Naive B cell (primary cell): ENCODE results near the gene VTA1. TPM values are rescaled to one million over a fixed set of nuclear protein-coding genes. Genes with fewer than 3 reads are reported as not detected.

Experiments used
- ATAC-seq, 2 donors: fragments of 150-1000 bp; cut with Tn5 transposase; 2 replicates each; pipeline ENCODE4 v1.10.0; 2021; ENCODE audit warnings: low read depth in 2 of 2, mild to moderate bottlenecking in 2 of 2, moderate library complexity in 2 of 2
- DNase-seq: peaks from one replicate; pipeline ENCODE4 v3.0.0; 2022
- H3K27ac Mint-ChIP-seq, 6 donors: one replicate each; pipeline ENCODE4 v1.8.0; 2020 to 2022; ENCODE audit warnings: mild to moderate bottlenecking in 6 of 6, mixed read lengths in 6 of 6, moderate library complexity in 5 of 6, inconsistent platforms in 2 of 6
- H3K27me3 Mint-ChIP-seq, 3 donors: one replicate each; pipeline ENCODE4 v1.8.0; 2021 to 2022; ENCODE audit warnings: mixed read lengths in 3 of 3, mild to moderate bottlenecking in 1 of 3
- H3K36me3 Mint-ChIP-seq, 2 donors: one replicate each; pipeline ENCODE4 v1.8.0; 2020 to 2022; ENCODE audit warnings: mixed read lengths in 2 of 2, inconsistent platforms in 1 of 2, mild to moderate bottlenecking in 1 of 2
- H3K4me1 Mint-ChIP-seq, 3 donors: one replicate each; pipeline ENCODE4 v1.8.0; 2020 to 2022; ENCODE audit warnings: mixed read lengths in 3 of 3, inconsistent platforms in 1 of 3, mild to moderate bottlenecking in 1 of 3, moderate library complexity in 1 of 3
- H3K4me3 Mint-ChIP-seq, 8 donors: one replicate each; pipeline ENCODE4 v1.8.0; 2020 to 2022; ENCODE audit warnings: mild to moderate bottlenecking in 8 of 8, mixed read lengths in 8 of 8, moderate library complexity in 8 of 8, inconsistent platforms in 2 of 8
- H3K9me3 Mint-ChIP-seq, 7 donors: one replicate each; pipeline ENCODE4 v1.8.0; 2020 to 2022; ENCODE audit warnings: mixed read lengths in 7 of 7, mild to moderate bottlenecking in 5 of 7, inconsistent platforms in 2 of 7, moderate library complexity in 1 of 7
- polyA plus RNA-seq, 6 donors: library from polyadenylated mRNA; unstranded; fragments of 300-500 nt; fragmentation: Illumina TruSeq; gene quantifications; one replicate each; pipeline ENCODE4 v1.2.3, GENCODE V29; 2021; ENCODE audit warnings: low read depth in 6 of 6

Gene VTA1
- polyA plus RNA-seq, 6 donors from 2014 or later: 38.2 to 83.2 (median 61.5) TPM

GRCh38 chr6:142238881-142239280 is 91.8 kb downstream of the VTA1 start:
- DNase-seq (no peak), ATAC-seq (no peak)
- no peaks in the 10 kb centered on the region for H3K9me3 Mint-ChIP-seq
- peaks cover 0 to 3% (median 0%) of the 10 kb centered on the region in 3 donors for H3K27me3 Mint-ChIP-seq
- H3K27ac Mint-ChIP-seq: no peak overlapping the region
- H3K4me3 Mint-ChIP-seq: no peak overlapping the region
- no peaks in the 10 kb centered on the region for H3K4me1 Mint-ChIP-seq
- no peaks in the 10 kb centered on the region for H3K36me3 Mint-ChIP-seq

- Mint-ChIP-seq H3K36me3 (no peaks in the 10 kb centered on the region), H3K4me1 (no peaks in the 10 kb centered on the region), H3K4me3 (no peak overlapping the region), H3K27ac (no peak overlapping the region), H3K9me3 (no peaks in the 10 kb centered on the region), H3K27me3 (no peaks in the 10 kb centered on the region)
- DNase-seq (no peak), ATAC-seq (no peak)
Measured at GRCh38 chr6:142240179-142240578, 93.1 kb downstream of the VTA1 start.

GRCh38 chr6:142241061-142241460 is 94.0 kb downstream of the VTA1 start:
- Mint-ChIP-seq H3K4me1 (no peaks in the 10 kb centered on the region), H3K36me3 (no peaks in the 10 kb centered on the region), H3K27me3 (no peaks in the 10 kb centered on the region), H3K27ac (no peak overlapping the region), H3K9me3 (no peaks in the 10 kb centered on the region), H3K4me3 (no peak overlapping the region)
- DNase-seq: no peak
- ATAC-seq: no peak

- Mint-ChIP-seq H3K27me3 (no peaks in the 10 kb centered on the region), H3K4me3 (no peak overlapping the region), H3K27ac (peak overlapping the region in 2 of 6 donors; percentile 29 to 49), H3K36me3 (no peaks in the 10 kb centered on the region), H3K4me1 (no peaks in the 10 kb centered on the region), H3K9me3 (no peaks in the 10 kb centered on the region)
- ATAC-seq (no peak), DNase-seq (no peak)
Measured at GRCh38 chr6:142242269-142242668, 95.2 kb downstream of the VTA1 start.

GRCh38 chr6:142246960-142247359 is 99.9 kb downstream of the VTA1 start:
- no peak overlapping the region for H3K4me3 Mint-ChIP-seq
- no peak for DNase-seq
- ATAC-seq: no peak
- H3K27me3 Mint-ChIP-seq: no peaks in the 10 kb centered on the region
- H3K9me3 Mint-ChIP-seq: no peaks in the 10 kb centered on the region
- no peak overlapping the region for H3K27ac Mint-ChIP-seq
- H3K4me1 Mint-ChIP-seq: no peaks in the 10 kb centered on the region
- H3K36me3 Mint-ChIP-seq: no peaks in the 10 kb centered on the region

GRCh38 chr6:142249266-142249665 is 102.2 kb downstream of the VTA1 start:
- no peaks in the 10 kb centered on the region for H3K36me3 Mint-ChIP-seq
- H3K4me3 Mint-ChIP-seq: no peak overlapping the region
- no peak overlapping the region for H3K27ac Mint-ChIP-seq
- peaks cover 0 to 1% (median 0%) of the 10 kb centered on the region in 3 donors for H3K27me3 Mint-ChIP-seq
- ATAC-seq (no peak), DNase-seq (no peak)
- no peaks in the 10 kb centered on the region for H3K9me3 Mint-ChIP-seq
- no peaks in the 10 kb centered on the region for H3K4me1 Mint-ChIP-seq

GRCh38 chr6:142251930-142252445 is 104.9 kb downstream of the VTA1 start:
- Mint-ChIP-seq H3K36me3 (no peaks in the 10 kb centered on the region), H3K27ac (no peak overlapping the region)
- ATAC-seq: no peak

GRCh38 chr6:142254513-142254912 is 107.5 kb downstream of the VTA1 start:
- H3K9me3 Mint-ChIP-seq: peaks cover 0 to 6% (median 2%) of the 10 kb centered on the region in 7 donors
- DNase-seq: no peak

More at GRCh38 chr6:142251930-142252445, 104.9 kb downstream of the VTA1 start:
- no peak overlapping the region for H3K4me3 Mint-ChIP-seq
- no peak for DNase-seq
- H3K4me1 Mint-ChIP-seq: peaks cover 0 to 5% (median 0%) of the 10 kb centered on the region in 3 donors
- H3K27me3 Mint-ChIP-seq: peaks cover 0 to 5% (median 0%) of the 10 kb centered on the region in 3 donors
- peaks cover 0 to 3% (median 0%) of the 10 kb centered on the region in 7 donors for H3K9me3 Mint-ChIP-seq

GRCh38 chr6:142255785-142256184 is 108.7 kb downstream of the VTA1 start:
- H3K4me1 Mint-ChIP-seq: peaks cover 0 to 5% (median 0%) of the 10 kb centered on the region in 3 donors
- H3K36me3 Mint-ChIP-seq: no peaks in the 10 kb centered on the region
- H3K9me3 Mint-ChIP-seq: peaks cover 0 to 6% (median 2%) of the 10 kb centered on the region in 7 donors
- ATAC-seq (no peak), DNase-seq (no peak)
- no peak overlapping the region for H3K4me3 Mint-ChIP-seq
- H3K27ac Mint-ChIP-seq: no peak overlapping the region
- H3K27me3 Mint-ChIP-seq: peaks cover 0 to 16% (median 0%) of the 10 kb centered on the region in 3 donors

More at GRCh38 chr6:142254513-142254912, 107.5 kb downstream of the VTA1 start:
- peaks cover 0 to 15% (median 0%) of the 10 kb centered on the region in 3 donors for H3K27me3 Mint-ChIP-seq
- peaks cover 0 to 5% (median 0%) of the 10 kb centered on the region in 3 donors for H3K4me1 Mint-ChIP-seq
- ATAC-seq: no peak
- H3K4me3 Mint-ChIP-seq: no peak overlapping the region
- H3K27ac Mint-ChIP-seq: no peak overlapping the region
- no peaks in the 10 kb centered on the region for H3K36me3 Mint-ChIP-seq

GRCh38 chr6:142258305-142258704 is 111.2 kb downstream of the VTA1 start:
- no peak for DNase-seq
- no peak for ATAC-seq
- H3K9me3 Mint-ChIP-seq: peaks cover 0 to 12% (median 4%) of the 10 kb centered on the region in 7 donors
- no peak overlapping the region for H3K27ac Mint-ChIP-seq
- no peaks in the 10 kb centered on the region for H3K36me3 Mint-ChIP-seq
- peaks cover 0 to 5% (median 0%) of the 10 kb centered on the region in 3 donors for H3K4me1 Mint-ChIP-seq
- peaks cover 0 to 16% (median 0%) of the 10 kb centered on the region in 3 donors for H3K27me3 Mint-ChIP-seq
- H3K4me3 Mint-ChIP-seq: no peak overlapping the region

- no peak overlapping the region for H3K4me3 Mint-ChIP-seq
- no peak for ATAC-seq
- DNase-seq: no peak
- no peaks in the 10 kb centered on the region for H3K36me3 Mint-ChIP-seq
- peaks cover 0 to 5% (median 0%) of the 10 kb centered on the region in 3 donors for H3K4me1 Mint-ChIP-seq
- H3K27ac Mint-ChIP-seq: no peak overlapping the region
- peaks cover 0 to 12% (median 4%) of the 10 kb centered on the region in 7 donors for H3K9me3 Mint-ChIP-seq
- peaks cover 0 to 16% (median 0%) of the 10 kb centered on the region in 3 donors for H3K27me3 Mint-ChIP-seq
Measured at GRCh38 chr6:142258757-142259156, 111.7 kb downstream of the VTA1 start.

- Mint-ChIP-seq H3K9me3 (peaks cover 0 to 12% (median 4%) of the 10 kb centered on the region in 7 donors), H3K27ac (no peak overlapping the region), H3K4me1 (peaks cover 0 to 4% (median 0%) of the 10 kb centered on the region in 3 donors), H3K4me3 (no peak overlapping the region), H3K36me3 (no peaks in the 10 kb centered on the region), H3K27me3 (peaks cover 0 to 10% (median 0%) of the 10 kb centered on the region in 3 donors)
- no peak for DNase-seq
- ATAC-seq: no peak
Measured at GRCh38 chr6:142260748-142261147, 113.7 kb downstream of the VTA1 start.

GRCh38 chr6:142262231-142262630 is 115.2 kb downstream of the VTA1 start:
- no peaks in the 10 kb centered on the region for H3K36me3 Mint-ChIP-seq
- peaks cover 0 to 10% (median 0%) of the 10 kb centered on the region in 3 donors for H3K27me3 Mint-ChIP-seq
- no peak for DNase-seq
- H3K9me3 Mint-ChIP-seq: peaks cover 0 to 12% (median 4%) of the 10 kb centered on the region in 7 donors
- no peak overlapping the region for H3K4me3 Mint-ChIP-seq
- no peak overlapping the region for H3K27ac Mint-ChIP-seq
- no peaks in the 10 kb centered on the region for H3K4me1 Mint-ChIP-seq
- no peak for ATAC-seq

- ATAC-seq (no peak), DNase-seq (no peak)
- Mint-ChIP-seq H3K4me1 (no peaks in the 10 kb centered on the region), H3K27ac (no peak overlapping the region), H3K36me3 (no peaks in the 10 kb centered on the region), H3K4me3 (no peak overlapping the region), H3K27me3 (no peaks in the 10 kb centered on the region), H3K9me3 (peaks cover 0 to 6% (median 4%) of the 10 kb centered on the region in 7 donors)
Measured at GRCh38 chr6:142265476-142265875, 118.4 kb downstream of the VTA1 start.
